ENCODE data around the gene TRPM6.
"Not testable (repeated sequence)": the region's sequence is repeated elsewhere in the genome, so short reads cannot be mapped to it uniquely, and the experiment has no call there.

- not testable (repeated sequence) for TF ChIP-seq CTCF (IDR thresholded peaks at IDR 0.05; ENCODE audit: borderline replicate concordance, extremely low read depth, low read length, poor library complexity, severe bottlenecking); EZH2 (IDR thresholded peaks at IDR 0.05; ENCODE audit: borderline replicate concordance, low read depth, low read length, severe bottlenecking)
Measured at GRCh38 chr9:74853024-74853423, 34.7 kb downstream of the TRPM6 start.
